IMR-90 (cell line): ENCODE measurements around the gene CFAP221. TPM values are rescaled to one million over a fixed set of nuclear protein-coding genes. Genes with fewer than 3 reads are reported as not detected.

Experiments
- ATAC-seq: fragments of 200-7000 bp; cut with Tn5 transposase; 2 replicates; pipeline ENCODE4 v1.9.1; 2020; ENCODE audit warnings: low read depth, mild to moderate bottlenecking, moderate library complexity
- BruUV-seq: library from RNA; stranded (reverse); fragments of 400-500 nt; replicated peaks from 2 replicates; lab custom pipeline; 2021; lab: Mats Ljungman, UMichigan
- CTCF ChIA-PET: fragments of 300-600 bp; formaldehyde crosslinking; extraction: SDS; loops from one replicate; lab custom pipeline; 2021; ENCODE audit warnings: antibody characterized with exemption; lab: Yijun Ruan, JAX
- POLR2A ChIA-PET: fragments of 300-600 bp; sonication (Branson Sonifier 250); formaldehyde crosslinking; loops from one replicate; lab custom pipeline; 2022; ENCODE audit warnings: antibody characterized with exemption; ENCODE audit not compliant: unreplicated experiment; lab: Charles Lee
- DNase-seq: peaks from one replicate; pipeline ENCODE4 v3.0.0; 2013
- H2AFZ ChIP-seq: replicated peaks from 2 replicates; pipeline ENCODE3; 2013; ENCODE audit warnings: low read length, mild to moderate bottlenecking; ENCODE audit not compliant: poor library complexity
- H2AK5ac ChIP-seq: 2 replicates; pipeline ENCODE4 v1.6.1; 2013; ENCODE audit warnings: low read depth, low read length, inconsistent platforms
- H2AK9ac ChIP-seq: replicated peaks from 2 replicates; pipeline ENCODE3; 2013; ENCODE audit warnings: mild to moderate bottlenecking, low read depth, low read length, moderate library complexity; ENCODE audit not compliant: poor library complexity
- H2BK120ac ChIP-seq: 2 replicates; pipeline ENCODE4 v1.6.1; 2013; ENCODE audit warnings: low read depth, low read length, inconsistent platforms
- H2BK15ac ChIP-seq: 3 replicates; pipeline ENCODE4 v1.6.1; 2013; ENCODE audit warnings: low read depth, low read length, inconsistent platforms
- H2BK20ac ChIP-seq: 2 replicates; pipeline ENCODE4 v1.6.1; 2013; ENCODE audit warnings: low read depth, mild to moderate bottlenecking, inconsistent platforms, low read length, moderate library complexity
- H2BK5ac ChIP-seq: 2 replicates; pipeline ENCODE4 v1.6.1; 2013; ENCODE audit warnings: mild to moderate bottlenecking, low read depth, low read length, inconsistent platforms; ENCODE audit not compliant: poor library complexity, severe bottlenecking
- H3K14ac ChIP-seq: replicated peaks from 2 replicates; pipeline ENCODE4 v1.6.1; 2013; ENCODE audit warnings: low read depth, low read length, inconsistent platforms
- H3K18ac ChIP-seq: 2 replicates; pipeline ENCODE4 v1.6.1; 2013; ENCODE audit warnings: low read depth, low read length, control low read depth
- H3K23ac ChIP-seq: 2 replicates; pipeline ENCODE4 v1.6.1; 2013; ENCODE audit warnings: low read depth, low read length, inconsistent platforms
- H3K27ac ChIP-seq: 2 replicates; pipeline ENCODE4 v1.5.1; 2013; ENCODE audit warnings: mild to moderate bottlenecking, control low read depth, low read length; ENCODE audit not compliant: insufficient read depth
- H3K27me3 ChIP-seq: 2 replicates; pipeline ENCODE4 v1.6.1; 2013; ENCODE audit warnings: low read length; ENCODE audit not compliant: control insufficient read depth, insufficient read depth
- H3K36me3 ChIP-seq: 2 replicates; pipeline ENCODE4 v1.6.1; 2013; ENCODE audit warnings: low read length, mixed read lengths; ENCODE audit not compliant: control insufficient read depth, insufficient read depth
- H3K4ac ChIP-seq: 2 replicates; pipeline ENCODE4 v1.6.1; 2013; ENCODE audit warnings: low read depth, low read length, inconsistent platforms
- H3K4me1 ChIP-seq: 2 replicates; pipeline ENCODE4 v1.6.1; 2013; ENCODE audit warnings: low read length, mixed read lengths; ENCODE audit not compliant: control insufficient read depth, insufficient read depth
- H3K4me2 ChIP-seq: 2 replicates; pipeline ENCODE4 v1.6.1; 2013; ENCODE audit warnings: low read depth, mild to moderate bottlenecking, control low read depth, low read length, moderate library complexity
- H3K4me3 ChIP-seq: 2 replicates; pipeline ENCODE4 v1.5.1; 2013; ENCODE audit warnings: low read depth, mild to moderate bottlenecking, control low read depth, low read length, moderate library complexity; ENCODE audit not compliant: insufficient read depth
- H3K56ac ChIP-seq: 2 replicates; pipeline ENCODE4 v1.6.1; 2013; ENCODE audit warnings: low read length, inconsistent platforms; ENCODE audit not compliant: insufficient read depth; ENCODE audit errors: extremely low read depth
- H3K79me1 ChIP-seq, 2 experiments: 2 replicates each; pipeline ENCODE4 v1.6.1; 2013; ENCODE audit warnings: low read length in 2 of 2, inconsistent platforms in 1 of 2, low read depth in 1 of 2
- H3K9ac ChIP-seq: 2 replicates; pipeline ENCODE4 v1.6.1; 2013; ENCODE audit warnings: low read depth, low read length, control low read depth
- H3K9me1 ChIP-seq: 2 replicates; pipeline ENCODE4 v1.6.1; 2013; ENCODE audit warnings: low read length, inconsistent platforms; ENCODE audit not compliant: insufficient read depth
- H3K9me3 ChIP-seq: 2 replicates; pipeline ENCODE4 v1.6.1; 2013; ENCODE audit warnings: low read length; ENCODE audit not compliant: control insufficient read depth, insufficient read depth
- H4K20me1 ChIP-seq: 2 replicates; pipeline ENCODE4 v1.6.1; 2013; ENCODE audit warnings: low read length, inconsistent platforms; ENCODE audit not compliant: insufficient read depth
- H4K5ac ChIP-seq: 2 replicates; pipeline ENCODE4 v1.6.1; 2013; ENCODE audit warnings: mild to moderate bottlenecking, low read depth, low read length, control low read depth
- H4K8ac ChIP-seq, 2 experiments: 2 replicates each; pipeline ENCODE4 v1.6.1; 2013; ENCODE audit warnings: low read depth in 2 of 2, low read length in 2 of 2, control low read depth in 1 of 2, inconsistent platforms in 1 of 2
- H4K91ac ChIP-seq: 2 replicates; pipeline ENCODE4 v1.6.1; 2013; ENCODE audit warnings: low read depth, low read length, inconsistent platforms; ENCODE audit not compliant: insufficient read depth
- BHLHE40 ChIP-seq: fragments of 150-350 bp; IDR thresholded peaks from 2 replicates; pipeline ENCODE4 v1.6.1; 2016; ENCODE audit warnings: mild to moderate bottlenecking, low read depth, low read length
- CEBPB ChIP-seq: IDR thresholded peaks from 2 replicates; pipeline ENCODE4 v1.6.1; 2012; ENCODE audit warnings: low read depth, low read length, improper control_type of control experiment
- CHD1 ChIP-seq: IDR thresholded peaks from 2 replicates; pipeline ENCODE4 v1.6.1; 2012; ENCODE audit warnings: low read depth, low read length, improper control_type of control experiment
- FOS ChIP-seq: fragments of 150-350 bp; IDR thresholded peaks from 2 replicates; pipeline ENCODE4 v1.6.1; 2016; ENCODE audit warnings: low read depth, low read length
- MAFK ChIP-seq: IDR thresholded peaks from 2 replicates; pipeline ENCODE4 v1.6.1; 2012; ENCODE audit warnings: low read depth, low read length, improper control_type of control experiment
- MAZ ChIP-seq: IDR thresholded peaks from 2 replicates; pipeline ENCODE4 v1.6.1; 2012; ENCODE audit warnings: low read depth, mild to moderate bottlenecking, low read length, improper control_type of control experiment, moderate library complexity, borderline replicate concordance
- POLR2A ChIP-seq: IDR thresholded peaks from 2 replicates; pipeline ENCODE4 v1.6.1; 2012; ENCODE audit warnings: mild to moderate bottlenecking, low read depth, low read length
- RCOR1 ChIP-seq: IDR thresholded peaks from 2 replicates; pipeline ENCODE4 v1.6.1; 2012; ENCODE audit warnings: mild to moderate bottlenecking, low read length, improper control_type of control experiment; ENCODE audit not compliant: insufficient replicate concordance
- WGBS, 2 experiments: methylation state at CpG; one replicate each; pipeline versions ENCODE4 v1.1.5 to v1.1.7; 2013; ENCODE audit warnings: missing lambda C conversion rate in 2 of 2; ENCODE audit not compliant: insufficient read length in 1 of 2; ENCODE audit errors: extremely low coverage in 2 of 2; 5-methylcytosine and 5-hydroxymethylcytosine counted together
- dilution Hi-C: fragments of 300-500 bp; cut with HindIII; formaldehyde crosslinking; loops from one replicate; pipeline ENCODE4 v1.14.3; 2018; ENCODE audit warnings: low sequenced_read_pairs; ENCODE audit not compliant: unreplicated experiment
- in situ Hi-C: fragments of 300-500 bp; cut with MboI; formaldehyde crosslinking; loops from 3 replicates; pipeline ENCODE4 v1.14.3; 2019; ENCODE audit warnings: low sequenced_read_pairs, inconsistent platforms, mixed read lengths
- intact Hi-C: fragments of 100-400 bp; cut with micrococcal nuclease; formaldehyde crosslinking; loops from 2 replicates; pipeline ENCODE4 v1.10.0; 2022
- polyA plus RNA-seq, 3 experiments: library from polyadenylated mRNA; depleted of rRNA; stranded (reverse); fragments of >200 nt; gene quantifications; 2 replicates each; pipeline ENCODE4 v1.2.3, GENCODE V29; 2012; ENCODE audit warnings: low replicate concordance in 1 of 3
- total RNA-seq: library from RNA; depleted of rRNA; stranded (reverse); fragments of >200 nt; gene quantifications from 2 replicates; pipeline ENCODE4 v1.2.3, GENCODE V29; 2012

Gene CFAP221
- total and polyA plus RNA-seq, 2 of the 4 experiments (the other 2 are of a cell fraction): not detected

DNA sequence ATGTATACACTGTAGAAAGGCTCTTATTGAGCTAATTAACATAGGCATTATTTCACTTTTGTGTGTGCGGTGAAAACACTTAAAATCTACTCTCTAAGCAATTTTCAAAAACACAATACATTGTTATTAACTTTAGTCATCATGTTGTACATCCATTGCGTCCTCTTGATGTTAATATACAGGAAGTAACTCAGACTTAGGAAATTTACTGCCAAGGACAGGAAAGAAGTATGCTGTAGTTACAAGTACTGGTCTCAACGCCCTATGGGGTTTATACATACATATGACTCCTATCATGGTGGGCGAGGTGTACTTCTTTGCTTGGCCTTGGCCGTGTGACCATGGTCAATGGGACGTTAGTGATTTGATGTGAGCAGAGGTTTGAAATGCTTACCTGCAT lies 35.5 kb upstream of the CFAP221 start:
- intact Hi-C loops: no loop called here
- POLR2A ChIA-PET: no interaction called here

More for the DNA sequence above, 35.5 kb upstream of the CFAP221 start:
- dilution Hi-C loops: no loop called here
- Histone ChIP-seq H2BK15ac (no peak overlapping the region), H3K9me3 (no peaks in the 10 kb centered on the region), H3K79me1 (no peaks in the 10 kb centered on the region), H3K56ac (no peak overlapping the region), H3K23ac (no peak overlapping the region), H2BK20ac (no peak overlapping the region), H2AK9ac (no peak overlapping the region), H3K4me1 (no peaks in the 10 kb centered on the region), H3K27ac (no peak overlapping the region), H3K9me1 (no peaks in the 10 kb centered on the region), H2BK5ac (no peak overlapping the region), H2AK5ac (no peak overlapping the region), H3K4me3 (no peak overlapping the region), H2AFZ (no peak overlapping the region), H3K36me3 (no peaks in the 10 kb centered on the region), H3K4ac (no peak overlapping the region), H3K18ac (no peak overlapping the region), H4K91ac (no peak overlapping the region), H4K20me1 (no peaks in the 10 kb centered on the region), H3K9ac (no peak overlapping the region), H3K27me3 (no peaks in the 10 kb centered on the region), H4K8ac (no peak overlapping the region), H4K5ac (no peak overlapping the region), H3K14ac (no peak overlapping the region), H2BK120ac (no peak overlapping the region), H3K4me2 (no peak overlapping the region)
- no TSS peak for BruUV-seq
- no peak for DNase-seq
- CTCF ChIA-PET: no interaction called here
- in situ Hi-C loops: no loop called here
- ATAC-seq: no peak
- no CpG with 5 or more reads among the region's 6 CpGs for WGBS, 2 experiments
- TF ChIP-seq RCOR1 (no peak), MAZ (no peak), BHLHE40 (no peak), CHD1 (no peak), MAFK (no peak), POLR2A (no peak), FOS (no peak), CEBPB (no peak)
